Measurements from ENCODE around the gene ZSCAN16.

- TF ChIP-seq EZH2 (IDR thresholded peaks at IDR 0.05; ENCODE audit: insufficient read depth, poor library complexity, severe bottlenecking): no peak
- TF ChIP-seq EZH2phosphoT487 (IDR thresholded peaks at IDR 0.05; ENCODE audit: insufficient read depth, low read depth): no peak
Measured at GRCh38 chr6:28142446-28142845, 18.0 kb downstream of the ZSCAN16 start.

Measured in GM23248 (cell line).